LNCAP (cell line): ENCODE data around the gene MAP3K7.

Source experiments
- TF ChIP-seq, protein P1 (sequence below): fragments of 450-650 bp; IDR thresholded peaks from 2 replicates; pipeline ENCODE4 v1.5.1; 2017; ENCODE audit warnings: mild to moderate bottlenecking

The MAP3K7 gene

GRCh38 chr6:90545448-90545847 lies 41.4 kb downstream of the MAP3K7 start:
- TF ChIP-seq, protein P1, sequence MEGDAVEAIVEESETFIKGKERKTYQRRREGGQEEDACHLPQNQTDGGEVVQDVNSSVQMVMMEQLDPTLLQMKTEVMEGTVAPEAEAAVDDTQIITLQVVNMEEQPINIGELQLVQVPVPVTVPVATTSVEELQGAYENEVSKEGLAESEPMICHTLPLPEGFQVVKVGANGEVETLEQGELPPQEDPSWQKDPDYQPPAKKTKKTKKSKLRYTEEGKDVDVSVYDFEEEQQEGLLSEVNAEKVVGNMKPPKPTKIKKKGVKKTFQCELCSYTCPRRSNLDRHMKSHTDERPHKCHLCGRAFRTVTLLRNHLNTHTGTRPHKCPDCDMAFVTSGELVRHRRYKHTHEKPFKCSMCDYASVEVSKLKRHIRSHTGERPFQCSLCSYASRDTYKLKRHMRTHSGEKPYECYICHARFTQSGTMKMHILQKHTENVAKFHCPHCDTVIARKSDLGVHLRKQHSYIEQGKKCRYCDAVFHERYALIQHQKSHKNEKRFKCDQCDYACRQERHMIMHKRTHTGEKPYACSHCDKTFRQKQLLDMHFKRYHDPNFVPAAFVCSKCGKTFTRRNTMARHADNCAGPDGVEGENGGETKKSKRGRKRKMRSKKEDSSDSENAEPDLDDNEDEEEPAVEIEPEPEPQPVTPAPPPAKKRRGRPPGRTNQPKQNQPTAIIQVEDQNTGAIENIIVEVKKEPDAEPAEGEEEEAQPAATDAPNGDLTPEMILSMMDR: no peak

DNA sequence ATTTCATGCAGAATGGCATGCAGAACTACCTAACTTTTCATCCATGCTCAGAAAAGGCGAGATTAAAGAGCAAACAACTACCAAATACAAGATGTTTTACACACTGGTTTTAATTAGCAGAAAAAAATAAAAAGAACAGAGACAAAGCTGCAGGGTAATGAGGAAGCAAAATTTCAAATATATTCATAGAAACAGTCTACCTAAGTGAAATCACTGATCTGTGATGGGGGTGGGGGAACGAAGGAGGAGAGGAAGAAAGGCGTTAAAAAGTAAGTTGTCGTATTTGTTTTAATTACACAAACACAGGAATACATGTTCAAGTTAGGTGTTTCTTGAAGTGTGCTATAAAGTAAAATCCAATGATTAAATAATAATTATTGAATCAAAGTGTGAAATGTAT lies 42.1 kb downstream of the MAP3K7 start:
- TF ChIP-seq, protein P1: no peak

DNA sequence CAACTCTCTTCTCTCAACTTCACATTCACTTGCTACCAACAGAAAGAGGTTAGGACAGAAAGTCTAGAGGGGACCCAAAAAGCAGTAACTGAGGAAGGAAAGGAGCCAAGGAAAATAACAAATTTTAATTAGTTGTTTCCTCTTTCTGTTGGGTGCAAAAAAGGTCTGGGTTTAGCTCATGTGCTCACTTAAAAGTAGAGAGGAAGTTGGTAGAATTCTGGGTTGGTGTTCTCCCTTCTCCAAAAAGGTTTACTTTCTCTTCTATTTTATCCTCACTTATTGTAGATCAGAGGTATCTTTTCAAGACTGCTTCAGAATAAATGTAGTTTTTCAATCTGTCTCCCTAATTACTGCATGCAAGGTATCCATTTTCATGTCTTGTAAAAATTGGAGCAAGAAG lies 42.8 kb downstream of the MAP3K7 start:
- TF ChIP-seq, protein P1: no peak

- TF ChIP-seq, protein P1: no peak
These were observed 45.7 kb downstream of the MAP3K7 start for GRCh38 chr6:90541221-90541620.

DNA sequence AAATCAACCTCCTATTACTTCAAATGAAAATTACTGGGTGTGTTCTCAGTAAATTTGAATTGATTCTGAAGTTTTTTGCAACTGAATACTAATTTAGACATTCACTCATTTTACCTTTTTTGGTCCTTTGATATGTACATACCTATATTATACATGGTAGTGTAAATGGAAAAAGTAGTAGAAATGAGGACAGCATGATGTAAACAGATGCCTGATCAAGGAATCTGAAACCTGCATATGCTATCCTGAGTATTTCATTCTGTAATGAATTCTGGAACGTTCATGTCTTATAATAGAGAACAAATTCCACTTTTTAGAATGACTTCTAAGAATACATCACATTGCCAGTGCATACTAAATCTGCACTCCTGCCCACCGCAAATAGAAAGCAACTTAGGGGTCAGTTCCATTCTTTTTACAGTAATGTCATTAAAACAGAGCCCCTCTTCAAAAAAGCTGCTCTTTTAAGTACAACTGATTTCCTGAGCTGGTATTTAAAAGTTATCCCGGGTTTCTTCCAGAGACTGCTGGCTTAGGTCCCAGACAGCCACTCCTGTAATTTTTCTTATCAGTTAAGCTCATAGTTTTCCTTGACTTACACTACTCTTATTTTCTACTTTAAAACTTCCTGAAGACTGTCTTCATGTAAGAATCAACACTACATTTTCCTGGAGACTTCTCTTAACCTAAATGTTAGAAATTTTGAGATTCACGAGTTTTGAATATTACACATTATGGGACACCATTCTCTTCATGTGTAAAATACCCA lies 48.4 kb downstream of the MAP3K7 start:
- TF ChIP-seq, protein P1: no peak

DNA sequence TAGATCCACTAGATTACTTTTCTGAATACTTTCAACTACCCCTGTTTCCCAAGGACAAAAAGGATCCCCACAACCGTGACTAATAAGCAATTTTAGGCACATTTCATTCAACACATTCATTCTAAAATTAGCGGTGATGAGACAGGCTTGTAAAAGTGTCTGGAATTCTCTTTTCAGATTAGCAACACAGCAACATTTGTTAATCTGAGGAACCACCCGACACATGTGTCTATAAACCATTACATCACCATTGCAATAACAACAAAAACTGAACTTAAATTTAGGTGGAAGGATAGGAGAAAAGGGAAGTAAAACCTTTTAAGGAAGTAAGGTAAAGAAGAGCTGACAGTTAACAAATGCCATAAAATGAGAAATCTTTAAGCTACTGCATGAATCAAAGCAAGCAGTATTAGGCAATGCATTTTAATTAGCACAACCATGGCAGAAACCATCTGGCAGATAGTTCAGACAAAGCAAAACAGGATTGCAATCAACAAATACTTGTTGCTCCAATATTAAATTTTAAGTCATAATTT lies 49.1 kb downstream of the MAP3K7 start:
- TF ChIP-seq, protein P1: no peak

DNA sequence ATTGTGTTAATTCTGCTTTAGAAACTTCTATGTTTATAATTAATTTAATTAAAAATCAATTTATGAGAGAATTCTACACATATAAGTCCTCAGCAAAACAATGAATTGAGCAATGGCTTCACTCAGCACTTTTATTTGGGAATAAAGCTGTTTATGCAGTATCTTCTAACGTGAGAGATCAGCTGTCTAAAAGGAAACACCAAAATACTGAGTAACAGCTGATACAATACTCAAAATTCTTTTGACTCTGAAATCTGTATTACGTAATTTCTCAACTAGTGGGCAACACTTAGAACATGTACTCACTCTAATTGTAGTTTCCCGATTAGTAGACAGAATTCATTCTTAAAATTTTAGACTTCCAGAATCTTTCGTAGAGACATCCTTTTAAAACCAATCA lies 49.8 kb downstream of the MAP3K7 start:
- TF ChIP-seq, protein P1: no peak
